Measurements from ENCODE around the gene DBNDD1.

DNA sequence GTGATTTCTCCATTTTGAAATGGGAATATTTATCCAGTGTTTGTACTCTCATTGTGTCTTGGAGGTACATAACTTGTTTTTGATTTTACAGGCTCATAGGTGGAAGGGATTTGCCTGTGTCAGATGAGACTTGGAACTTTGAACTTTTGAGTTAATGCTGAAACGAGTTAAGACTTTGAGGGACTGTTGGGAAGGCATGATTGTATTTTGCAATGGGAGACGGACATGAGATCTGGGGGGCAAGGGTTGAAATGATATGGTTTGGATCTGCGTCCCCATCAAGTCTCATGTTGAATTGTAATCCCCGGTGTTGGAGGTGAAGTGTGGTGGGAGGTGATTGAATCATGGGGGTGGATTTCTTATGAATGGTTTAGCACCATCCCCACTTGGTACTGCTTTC is 36.1 kb upstream of the DBNDD1 start:
- TF ChIP-seq, protein P1, sequence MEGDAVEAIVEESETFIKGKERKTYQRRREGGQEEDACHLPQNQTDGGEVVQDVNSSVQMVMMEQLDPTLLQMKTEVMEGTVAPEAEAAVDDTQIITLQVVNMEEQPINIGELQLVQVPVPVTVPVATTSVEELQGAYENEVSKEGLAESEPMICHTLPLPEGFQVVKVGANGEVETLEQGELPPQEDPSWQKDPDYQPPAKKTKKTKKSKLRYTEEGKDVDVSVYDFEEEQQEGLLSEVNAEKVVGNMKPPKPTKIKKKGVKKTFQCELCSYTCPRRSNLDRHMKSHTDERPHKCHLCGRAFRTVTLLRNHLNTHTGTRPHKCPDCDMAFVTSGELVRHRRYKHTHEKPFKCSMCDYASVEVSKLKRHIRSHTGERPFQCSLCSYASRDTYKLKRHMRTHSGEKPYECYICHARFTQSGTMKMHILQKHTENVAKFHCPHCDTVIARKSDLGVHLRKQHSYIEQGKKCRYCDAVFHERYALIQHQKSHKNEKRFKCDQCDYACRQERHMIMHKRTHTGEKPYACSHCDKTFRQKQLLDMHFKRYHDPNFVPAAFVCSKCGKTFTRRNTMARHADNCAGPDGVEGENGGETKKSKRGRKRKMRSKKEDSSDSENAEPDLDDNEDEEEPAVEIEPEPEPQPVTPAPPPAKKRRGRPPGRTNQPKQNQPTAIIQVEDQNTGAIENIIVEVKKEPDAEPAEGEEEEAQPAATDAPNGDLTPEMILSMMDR (IDR thresholded peaks at IDR 0.05), result no peak
- TF ChIP-seq POLR2A (IDR thresholded peaks at IDR 0.05), result no peak

All from body of pancreas (tissue), 4 donors.